Osteocyte (in vitro differentiated cells): Measurements from ENCODE around the gene NRIP1. TPM values are rescaled to one million over a fixed set of nuclear protein-coding genes. Genes with fewer than 3 reads are reported as not detected.

Experiments used
- DNase-seq: peaks from one replicate; pipeline ENCODE4 v3.0.0; 2021; ENCODE audit warnings: mixed read lengths; ENCODE audit not compliant: unreplicated experiment; ENCODE audit errors: extremely low spot score
- H3K27ac Mint-ChIP-seq: one replicate; pipeline ENCODE4 v1.8.0; 2021; ENCODE audit warnings: mild to moderate bottlenecking, mixed read lengths; ENCODE audit not compliant: unreplicated experiment
- H3K27me3 Mint-ChIP-seq: one replicate; pipeline ENCODE4 v1.8.0; 2021; ENCODE audit warnings: mixed read lengths; ENCODE audit not compliant: unreplicated experiment
- H3K36me3 Mint-ChIP-seq: one replicate; pipeline ENCODE4 v1.8.0; 2021; ENCODE audit warnings: mixed read lengths; ENCODE audit not compliant: unreplicated experiment
- H3K4me1 Mint-ChIP-seq: one replicate; pipeline ENCODE4 v1.8.0; 2021; ENCODE audit warnings: mixed read lengths; ENCODE audit not compliant: unreplicated experiment
- H3K4me3 Mint-ChIP-seq: one replicate; pipeline ENCODE4 v1.8.0; 2021; ENCODE audit warnings: mild to moderate bottlenecking, moderate library complexity, mixed read lengths; ENCODE audit not compliant: unreplicated experiment
- H3K9me3 Mint-ChIP-seq: one replicate; pipeline ENCODE4 v1.8.0; 2021; ENCODE audit warnings: mixed read lengths; ENCODE audit not compliant: unreplicated experiment
- total RNA-seq: library from RNA; stranded (reverse); gene quantifications from 2 replicates; pipeline ENCODE4 v1.2.1, GENCODE V29; 2021
- TF ChIP-seq, protein P1 (sequence below): fragments of 200-600 bp; sonication (generic); IDR thresholded peaks from 2 replicates; pipeline ENCODE4 v1.5.0; 2021; ENCODE audit warnings: antibody characterized with exemption, mild to moderate bottlenecking, moderate library complexity

Gene NRIP1
- total RNA-seq, 1 donor from 2014 or later = 17.4 TPM

DNA sequence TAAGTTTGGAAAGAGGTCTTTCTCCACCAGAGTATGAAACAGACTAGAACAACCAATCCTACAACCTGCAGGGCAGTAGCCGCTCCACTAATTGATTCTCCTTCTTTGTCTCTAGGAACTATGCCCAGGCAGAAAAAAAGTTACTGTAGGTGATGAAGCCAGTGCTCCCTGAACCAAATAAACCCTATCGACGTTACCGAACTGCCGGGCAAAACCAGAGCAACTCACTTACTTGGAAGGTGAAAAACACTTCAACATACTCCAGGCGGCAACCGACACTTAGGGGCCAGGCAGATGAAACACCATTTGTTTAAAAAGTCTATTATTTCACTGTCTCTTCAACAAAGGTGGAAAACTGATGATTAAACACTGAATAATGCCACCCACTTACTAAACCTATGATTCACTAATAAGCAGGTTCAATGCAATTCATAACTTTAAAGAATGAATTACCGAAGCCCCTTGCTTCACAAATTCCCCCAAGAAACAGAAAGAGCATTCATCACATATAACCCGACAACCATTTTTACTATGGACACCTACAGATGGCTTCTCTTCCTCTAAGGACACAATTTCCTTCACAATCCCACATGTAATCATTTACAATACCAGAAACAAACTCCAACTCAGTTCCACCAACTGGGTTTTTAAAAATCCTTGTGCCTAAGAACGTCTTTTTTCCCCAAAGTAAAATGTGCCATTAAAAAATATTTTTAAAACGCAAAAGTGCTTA is 1.6 kb downstream of the NRIP1 start:
- Mint-ChIP-seq H3K9me3 (no peaks in the 10 kb centered on the region), H3K27me3 (no peaks in the 10 kb centered on the region), H3K4me3 (peak overlapping the region; percentile 87), H3K4me1 (peaks cover 51% of the 10 kb centered on the region), H3K36me3 (no peaks in the 10 kb centered on the region), H3K27ac (peak overlapping the region; percentile 84)
- DNase-seq = no peak
- TF ChIP-seq, protein P1, sequence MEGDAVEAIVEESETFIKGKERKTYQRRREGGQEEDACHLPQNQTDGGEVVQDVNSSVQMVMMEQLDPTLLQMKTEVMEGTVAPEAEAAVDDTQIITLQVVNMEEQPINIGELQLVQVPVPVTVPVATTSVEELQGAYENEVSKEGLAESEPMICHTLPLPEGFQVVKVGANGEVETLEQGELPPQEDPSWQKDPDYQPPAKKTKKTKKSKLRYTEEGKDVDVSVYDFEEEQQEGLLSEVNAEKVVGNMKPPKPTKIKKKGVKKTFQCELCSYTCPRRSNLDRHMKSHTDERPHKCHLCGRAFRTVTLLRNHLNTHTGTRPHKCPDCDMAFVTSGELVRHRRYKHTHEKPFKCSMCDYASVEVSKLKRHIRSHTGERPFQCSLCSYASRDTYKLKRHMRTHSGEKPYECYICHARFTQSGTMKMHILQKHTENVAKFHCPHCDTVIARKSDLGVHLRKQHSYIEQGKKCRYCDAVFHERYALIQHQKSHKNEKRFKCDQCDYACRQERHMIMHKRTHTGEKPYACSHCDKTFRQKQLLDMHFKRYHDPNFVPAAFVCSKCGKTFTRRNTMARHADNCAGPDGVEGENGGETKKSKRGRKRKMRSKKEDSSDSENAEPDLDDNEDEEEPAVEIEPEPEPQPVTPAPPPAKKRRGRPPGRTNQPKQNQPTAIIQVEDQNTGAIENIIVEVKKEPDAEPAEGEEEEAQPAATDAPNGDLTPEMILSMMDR = no peak

DNA sequence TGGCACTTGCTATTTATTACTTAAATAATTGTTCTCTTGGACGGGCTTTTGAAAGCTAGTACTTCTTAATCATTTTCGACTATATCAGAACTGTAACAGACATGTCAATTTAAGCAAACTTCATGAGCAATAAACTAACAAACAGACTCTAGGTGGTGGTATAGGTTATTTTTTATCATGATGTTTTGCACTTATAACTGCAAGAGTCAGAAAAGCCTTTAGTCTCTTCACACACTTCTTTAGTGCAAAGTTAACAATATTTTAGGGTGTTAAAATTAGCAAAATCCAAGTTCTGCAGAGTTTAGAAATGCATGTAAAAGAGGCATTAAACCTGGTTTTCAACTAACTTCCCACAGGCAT is 2.2 kb downstream of the NRIP1 start:
- no peak for DNase-seq
- Mint-ChIP-seq H3K36me3 (no peaks in the 10 kb centered on the region), H3K27me3 (no peaks in the 10 kb centered on the region), H3K4me1 (peaks cover 56% of the 10 kb centered on the region), H3K9me3 (no peaks in the 10 kb centered on the region), H3K27ac (peak overlapping the region; percentile 84), H3K4me3 (peak overlapping the region; percentile 87)
- TF ChIP-seq, protein P1 = peak; percentile 39

DNA sequence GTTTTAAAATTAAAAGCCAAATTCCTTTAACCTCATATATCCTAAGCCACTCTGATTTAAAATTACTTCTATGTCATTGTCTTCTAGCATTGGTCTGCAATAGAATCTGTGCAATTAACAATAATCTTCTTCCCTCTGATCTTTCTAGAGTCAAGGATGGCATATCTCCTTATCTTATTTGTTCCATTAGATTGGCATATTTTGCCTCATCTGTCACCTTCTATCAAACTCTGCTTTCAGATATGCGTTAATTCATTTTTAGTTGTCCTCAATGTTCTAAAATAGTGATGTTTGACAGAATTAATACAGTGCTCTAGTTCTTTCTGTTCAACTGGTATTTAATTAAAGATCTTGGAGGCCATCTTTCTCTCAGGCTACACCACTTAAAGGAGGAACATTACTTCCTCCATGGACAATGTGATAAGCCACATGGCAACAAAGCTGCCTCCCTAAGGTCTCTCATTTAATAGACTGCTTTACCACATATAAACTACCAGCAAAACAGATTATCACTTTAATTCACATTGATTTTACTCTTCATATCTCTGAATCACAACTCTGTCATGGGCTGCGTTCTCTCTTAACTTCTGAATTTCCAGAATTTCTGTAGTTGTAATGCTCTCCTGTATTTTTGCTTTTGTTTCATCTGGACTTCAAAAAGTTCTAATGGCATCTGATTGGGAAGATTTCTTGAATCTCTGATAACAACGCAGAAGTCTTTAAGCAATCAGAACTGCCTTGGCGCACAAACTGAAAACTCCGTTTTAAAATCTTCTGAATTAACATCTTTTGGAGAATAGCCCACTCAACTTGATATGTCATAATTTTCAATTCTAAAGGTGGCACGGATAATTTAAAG is 2.8 kb downstream of the NRIP1 start:
- peak overlapping the region; percentile 87 for H3K4me3 Mint-ChIP-seq
- TF ChIP-seq, protein P1 = no peak
- no peaks in the 10 kb centered on the region for H3K9me3 Mint-ChIP-seq
- no peaks in the 10 kb centered on the region for H3K36me3 Mint-ChIP-seq
- DNase-seq = no peak
- no peaks in the 10 kb centered on the region for H3K27me3 Mint-ChIP-seq
- peak overlapping the region; percentile 84 for H3K27ac Mint-ChIP-seq
- peaks cover 59% of the 10 kb centered on the region for H3K4me1 Mint-ChIP-seq

DNA sequence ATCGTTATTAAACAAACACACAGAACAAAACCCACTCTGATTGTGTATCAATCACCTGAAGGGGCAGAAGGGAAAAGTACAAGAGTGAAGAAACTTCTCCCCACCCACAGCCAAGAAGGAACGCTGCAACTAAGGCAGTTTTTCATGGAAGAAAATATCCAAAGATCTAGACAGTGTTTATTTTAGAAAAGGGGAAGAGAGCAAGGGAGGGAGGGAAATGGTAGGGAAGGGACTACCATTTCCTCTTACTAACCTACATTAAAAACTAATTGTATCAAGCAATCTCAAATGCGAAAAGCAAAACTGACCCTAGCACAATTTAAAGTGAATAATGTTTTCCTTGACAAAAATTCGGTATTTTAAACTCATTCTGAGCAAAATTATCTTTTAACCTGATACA is 3.5 kb downstream of the NRIP1 start:
- Mint-ChIP-seq H3K4me3 (no peak overlapping the region), H3K36me3 (no peaks in the 10 kb centered on the region), H3K27me3 (no peaks in the 10 kb centered on the region), H3K27ac (no peak overlapping the region), H3K4me1 (peaks cover 64% of the 10 kb centered on the region), H3K9me3 (no peaks in the 10 kb centered on the region)
- TF ChIP-seq, protein P1 = no peak
- DNase-seq = no peak

DNA sequence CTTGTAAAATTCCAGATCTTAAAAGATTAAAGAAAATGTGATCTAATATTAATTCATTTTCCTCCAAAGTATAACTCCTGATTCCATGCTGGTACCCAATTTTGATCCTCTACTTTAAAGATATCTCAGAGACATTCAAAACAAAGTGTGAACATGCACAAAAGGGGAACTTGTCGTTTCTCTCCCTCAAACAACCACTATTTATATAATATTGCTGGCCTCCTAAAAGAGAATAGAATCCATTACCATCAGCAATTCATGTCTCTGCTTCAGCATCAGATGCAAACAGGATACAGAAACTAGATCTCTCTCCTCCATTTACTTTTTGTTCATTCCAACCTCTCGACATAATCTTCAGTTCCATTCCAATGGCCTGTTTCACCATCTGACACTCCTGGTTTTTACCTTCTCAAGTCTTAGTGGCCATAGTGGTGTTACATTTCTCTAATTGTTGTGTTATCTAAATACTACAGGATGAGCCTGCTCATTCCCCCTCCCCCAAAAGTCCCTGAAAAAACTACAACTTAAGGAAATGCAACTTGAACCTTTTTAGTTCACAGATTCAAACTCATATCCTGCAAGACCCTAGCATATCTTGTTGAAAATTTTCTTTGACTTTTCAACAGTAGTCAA is 4.1 kb downstream of the NRIP1 start:
- Mint-ChIP-seq H3K9me3 (no peaks in the 10 kb centered on the region), H3K4me3 (no peak overlapping the region), H3K27ac (no peak overlapping the region), H3K27me3 (no peaks in the 10 kb centered on the region), H3K36me3 (no peaks in the 10 kb centered on the region), H3K4me1 (peaks cover 64% of the 10 kb centered on the region)
- TF ChIP-seq, protein P1 = no peak
- DNase-seq = no peak
